ENCODE results near the gene NETO1. TPM values are rescaled to one million over a fixed set of nuclear protein-coding genes. Genes with fewer than 3 reads are reported as not detected.
A peak's percentile ranks its signal among the peaks of the same experiment; 100 is the strongest.

The NETO1 gene
- total and polyA plus RNA-seq, 7 donors: under 0.01 to 0.86 TPM; not detected in 5

DNA sequence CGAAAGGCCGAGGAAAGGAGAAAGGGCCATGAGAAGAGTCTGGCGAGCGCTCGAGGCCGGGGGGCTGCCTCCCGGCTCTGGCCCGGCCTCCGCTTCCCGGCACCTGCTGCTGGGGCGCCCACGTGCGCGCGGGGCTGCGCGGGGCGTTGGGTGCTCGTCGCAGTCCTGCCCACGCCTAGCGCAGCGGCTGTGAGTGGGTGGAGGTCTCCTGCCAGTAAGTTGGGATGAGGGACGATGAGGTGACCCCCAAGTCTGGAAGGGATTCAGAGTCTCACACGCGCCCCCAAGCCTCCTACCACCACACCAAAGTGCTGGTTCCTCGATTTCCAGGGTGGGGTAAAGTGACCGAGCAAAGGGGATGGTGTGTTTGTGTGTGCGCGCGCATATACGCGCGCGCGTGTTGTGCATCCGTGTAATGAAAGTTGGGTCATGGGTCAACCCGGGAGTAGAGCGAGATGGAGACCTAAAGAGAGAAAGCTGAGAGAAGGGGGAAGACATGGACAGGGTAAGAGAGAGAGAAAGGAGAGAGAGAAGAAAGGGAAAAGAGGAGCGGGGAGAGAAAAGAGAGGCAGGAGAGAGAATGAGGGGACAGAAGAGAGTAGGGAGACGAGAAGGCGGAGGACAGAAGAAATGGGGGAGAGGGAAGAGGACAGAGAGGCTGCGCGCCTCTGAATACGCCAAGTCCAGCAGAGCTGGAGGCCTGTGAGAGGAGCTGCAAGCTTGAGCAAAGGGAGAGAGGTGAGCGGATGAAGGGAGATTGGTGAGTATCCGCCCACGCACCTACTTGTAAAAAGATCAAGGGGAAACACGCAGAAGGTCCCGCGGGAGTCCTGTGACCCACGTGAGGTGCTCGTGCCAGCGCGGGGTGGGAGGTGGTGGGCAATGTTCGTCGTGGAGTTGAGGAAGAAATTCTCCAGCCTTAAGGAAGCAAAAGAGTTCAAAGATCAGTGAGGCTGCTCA, 1.7 kb upstream of the NETO1 start:
- TF ChIP-seq POLR2AphosphoS5 (IDR thresholded peaks at IDR 0.05): no peak
- TF ChIP-seq POLR2A (IDR thresholded peaks at IDR 0.05): no peak
- TF ChIP-seq EP300 (IDR thresholded peaks at IDR 0.05): no peak
- TF ChIP-seq, protein P1, sequence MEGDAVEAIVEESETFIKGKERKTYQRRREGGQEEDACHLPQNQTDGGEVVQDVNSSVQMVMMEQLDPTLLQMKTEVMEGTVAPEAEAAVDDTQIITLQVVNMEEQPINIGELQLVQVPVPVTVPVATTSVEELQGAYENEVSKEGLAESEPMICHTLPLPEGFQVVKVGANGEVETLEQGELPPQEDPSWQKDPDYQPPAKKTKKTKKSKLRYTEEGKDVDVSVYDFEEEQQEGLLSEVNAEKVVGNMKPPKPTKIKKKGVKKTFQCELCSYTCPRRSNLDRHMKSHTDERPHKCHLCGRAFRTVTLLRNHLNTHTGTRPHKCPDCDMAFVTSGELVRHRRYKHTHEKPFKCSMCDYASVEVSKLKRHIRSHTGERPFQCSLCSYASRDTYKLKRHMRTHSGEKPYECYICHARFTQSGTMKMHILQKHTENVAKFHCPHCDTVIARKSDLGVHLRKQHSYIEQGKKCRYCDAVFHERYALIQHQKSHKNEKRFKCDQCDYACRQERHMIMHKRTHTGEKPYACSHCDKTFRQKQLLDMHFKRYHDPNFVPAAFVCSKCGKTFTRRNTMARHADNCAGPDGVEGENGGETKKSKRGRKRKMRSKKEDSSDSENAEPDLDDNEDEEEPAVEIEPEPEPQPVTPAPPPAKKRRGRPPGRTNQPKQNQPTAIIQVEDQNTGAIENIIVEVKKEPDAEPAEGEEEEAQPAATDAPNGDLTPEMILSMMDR (IDR thresholded peaks at IDR 0.05): no peak
- 8 to 28% methylated on average over 57 of the region's 57 CpGs for WGBS, 2 donors
- H3K9me3 ChIP-seq: no peaks in the 10 kb centered on the region

DNA sequence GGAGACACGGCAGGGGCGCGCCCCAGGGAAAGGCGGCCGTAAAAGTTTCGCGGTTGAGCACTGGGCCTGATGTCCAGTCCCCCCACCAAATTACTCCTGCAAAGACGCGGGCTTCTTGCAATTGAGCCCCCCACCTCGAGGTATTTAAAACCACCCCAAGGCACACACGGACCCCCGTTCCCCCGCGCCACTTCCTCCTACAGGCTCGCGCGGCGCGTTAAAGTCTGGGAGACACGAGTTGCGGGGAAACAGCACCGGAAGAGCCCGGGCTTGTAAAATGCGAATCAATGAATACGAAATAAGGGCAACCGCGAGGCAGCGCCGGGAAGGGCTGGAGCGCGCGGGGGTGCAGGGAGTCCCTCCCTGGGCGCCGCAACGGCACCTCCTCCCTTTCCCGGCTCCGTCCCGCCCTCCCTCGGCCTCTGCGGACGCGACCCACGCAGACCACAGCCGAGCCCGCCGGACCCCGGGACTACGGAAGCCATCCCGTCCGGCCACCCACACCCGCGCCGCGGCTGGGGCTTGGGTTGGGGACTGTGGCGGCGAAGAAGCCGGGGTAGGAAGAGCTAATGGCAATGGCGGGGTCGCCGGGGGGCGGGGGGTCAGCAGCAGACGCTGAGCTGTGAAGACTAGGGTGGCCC, 918 bp upstream of the NETO1 start:
- TF ChIP-seq, protein P1 (IDR thresholded peaks at IDR 0.05): no peak
- TF ChIP-seq EP300 (IDR thresholded peaks at IDR 0.05) (no peak), POLR2A (IDR thresholded peaks at IDR 0.05) (no peak), POLR2AphosphoS5 (IDR thresholded peaks at IDR 0.05) (no peak)
- no peak for DNase-seq
- no peak overlapping the region for H3K27ac ChIP-seq
- peaks cover 20 to 54% (median 35%) of the 10 kb centered on the region in 3 donors for H3K27me3 ChIP-seq
- no peaks in the 10 kb centered on the region for H3K9me3 ChIP-seq
- 1 to 16% methylated on average over 62 of the region's 62 CpGs for WGBS, 2 donors
- intact Hi-C loops (cut with DNase I): no loop called here
- H3K36me3 ChIP-seq: no peaks in the 10 kb centered on the region
- peak overlapping the region in 2 of 4 donors; percentile 27 to 35 for H3K4me3 ChIP-seq
- peaks cover 0 to 28% (median 17%) of the 10 kb centered on the region in 4 donors for H3K4me1 ChIP-seq

More for the DNA sequence above, 1.7 kb upstream of the NETO1 start:
- intact Hi-C loops (cut with DNase I): no loop called here
- Histone ChIP-seq H3K4me1 (peaks cover 0 to 28% (median 17%) of the 10 kb centered on the region in 4 donors), H3K27ac (no peak overlapping the region), H3K36me3 (no peaks in the 10 kb centered on the region), H3K27me3 (peaks cover 20 to 54% (median 35%) of the 10 kb centered on the region in 3 donors), H3K4me3 (no peak overlapping the region)
- no peak for DNase-seq

DNA sequence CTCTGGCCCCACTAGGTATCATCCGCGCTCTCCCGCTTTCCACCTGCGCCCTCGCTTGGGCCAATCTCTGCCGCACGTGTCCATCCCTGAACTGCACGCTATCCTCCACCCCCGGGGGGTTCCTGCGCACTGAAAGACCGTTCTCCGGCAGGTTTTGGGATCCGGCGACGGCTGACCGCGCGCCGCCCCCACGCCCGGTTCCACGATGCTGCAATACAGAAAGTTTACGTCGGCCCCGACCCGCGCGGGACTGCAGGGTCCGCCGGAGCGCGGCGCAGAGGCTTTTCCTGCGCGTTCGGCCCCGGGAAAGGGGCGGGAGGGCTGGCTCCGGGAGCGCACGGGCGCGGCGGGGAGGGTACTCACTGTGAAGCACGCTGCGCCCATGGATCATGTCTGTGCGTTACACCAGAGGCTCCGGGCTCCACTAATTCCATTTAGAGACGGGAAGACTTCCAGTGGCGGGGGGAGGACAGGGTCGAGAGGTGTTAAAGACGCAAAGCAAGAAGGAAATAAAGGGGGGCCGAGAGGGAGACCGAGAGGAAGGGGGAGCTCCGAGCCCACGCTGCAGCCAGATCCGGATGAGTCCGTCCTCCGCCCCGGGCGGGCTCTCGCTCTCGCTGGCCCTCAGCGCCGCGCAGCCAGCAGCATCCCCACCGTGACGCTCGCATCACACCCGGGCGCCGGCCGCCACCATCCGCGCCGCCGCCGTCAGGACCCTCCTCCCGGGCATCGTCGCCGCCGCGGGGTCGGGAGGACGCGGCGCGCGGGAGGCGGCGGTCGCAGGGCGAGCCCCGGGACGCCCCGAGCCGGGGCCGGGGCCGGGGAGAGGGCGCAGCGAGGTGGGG, 664 bp downstream of the NETO1 start:
- 4 to 24% methylated on average over 102 of the region's 102 CpGs for WGBS, 2 donors
- no peak for TF ChIP-seq POLR2A (IDR thresholded peaks at IDR 0.05)
- TF ChIP-seq, protein P1 (IDR thresholded peaks at IDR 0.05): no peak
- no peak for TF ChIP-seq POLR2AphosphoS5 (IDR thresholded peaks at IDR 0.05)
- no peak for TF ChIP-seq EP300 (IDR thresholded peaks at IDR 0.05)
- no peaks in the 10 kb centered on the region for H3K9me3 ChIP-seq
- intact Hi-C loops (cut with DNase I): no loop called here
- no peak overlapping the region for H3K4me3 ChIP-seq
- H3K27me3 ChIP-seq: peaks cover 20 to 57% (median 35%) of the 10 kb centered on the region in 3 donors
- no peak overlapping the region for H3K27ac ChIP-seq
- peaks cover 0 to 28% (median 17%) of the 10 kb centered on the region in 4 donors for H3K4me1 ChIP-seq
- DNase-seq: no peak
- no peaks in the 10 kb centered on the region for H3K36me3 ChIP-seq

DNA sequence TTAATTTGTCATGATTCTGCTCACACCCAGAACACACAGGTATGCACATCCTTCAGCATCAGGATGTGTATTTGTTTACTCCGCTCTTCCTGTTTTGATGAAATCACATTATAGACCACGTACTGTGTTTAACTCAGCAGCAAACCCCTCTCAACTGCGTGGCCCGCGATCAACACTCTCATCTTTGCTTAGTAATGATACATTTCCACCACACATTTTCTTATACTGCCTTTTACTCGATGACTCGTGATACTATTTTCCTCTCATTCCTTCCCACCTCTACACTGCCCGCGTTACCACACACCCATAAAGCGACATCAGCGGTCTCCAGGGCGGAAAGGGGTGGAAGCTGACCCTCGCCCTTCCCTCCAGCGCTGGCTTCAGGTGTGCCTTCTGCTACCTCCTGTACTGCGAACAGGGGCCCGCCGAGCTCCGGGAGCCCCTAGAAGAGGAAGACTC, 1.3 kb downstream of the NETO1 start:
- DNase-seq: no peak
- no peak for TF ChIP-seq EP300 (IDR thresholded peaks at IDR 0.05)
- TF ChIP-seq, protein P1 (IDR thresholded peaks at IDR 0.05): no peak
- Histone ChIP-seq H3K4me1 (peaks cover 0 to 28% (median 17%) of the 10 kb centered on the region in 4 donors), H3K36me3 (no peaks in the 10 kb centered on the region), H3K9me3 (no peaks in the 10 kb centered on the region), H3K27me3 (peaks cover 20 to 57% (median 35%) of the 10 kb centered on the region in 3 donors), H3K4me3 (no peak overlapping the region), H3K27ac (no peak overlapping the region)
- intact Hi-C loops (cut with DNase I): no loop called here
- WGBS, 2 donors: 7 to 21% methylated on average over 18 of the region's 18 CpGs

Data from sigmoid colon (tissue), 7 donors.